Spleen (tissue), 7 donors: ENCODE data around the gene KRTAP20-2.

Experiments used
- CTCF ChIP-seq, 11 experiments: fragments of 200-600 bp in 7 of 11; fragments of 450-650 bp in 4 of 11; sonication (generic) in 4 of 11; IDR thresholded peaks in 8 of 11; conservative IDR thresholded peaks in 3 of 11; 1 replicate in 7 of 11; 2 replicates in 4 of 11; pipeline versions ENCODE4 v1.4.0 to v1.8.0; 2016 to 2021; ENCODE audit warnings: antibody characterized with exemption in 11 of 11, inconsistent platforms in 4 of 11, mild to moderate bottlenecking in 1 of 11
- POLR2AphosphoS5 ChIP-seq, 3 donors: sonication (generic); formaldehyde crosslinking; IDR thresholded peaks; one replicate each; pipeline ENCODE4 v1.5.1; 2017; ENCODE audit warnings: antibody characterized with exemption in 3 of 3
- donor health status: DM: no; HTN: no; CAD: no; lungs with moderate emphysema.
- donor health status: DM: no; HTN: no; CAD: no.
- donor health status: DM: no; HTN: no; CAD: no.

GRCh38 chr21:30668776-30669175 lies 33.8 kb downstream of the KRTAP20-2 start:
- no peak for TF ChIP-seq CTCF (IDR thresholded peaks at IDR 0.05 in 8 of 11, conservative IDR thresholded peaks at IDR 0.05 in 3 of 11)
- TF ChIP-seq POLR2AphosphoS5 (IDR thresholded peaks at IDR 0.05): no peak
